Upper lobe of left lung (tissue), 6 donors: ENCODE data around the gene ZNF367. TPM values are rescaled to one million over a fixed set of nuclear protein-coding genes. Genes with fewer than 3 reads are reported as not detected.
A peak's percentile ranks its signal among the peaks of the same experiment; 100 is the strongest.

Experiments
- ATAC-seq, 2 donors: fragments of 200-7000 bp; cut with Tn5 transposase; one replicate each; pipeline ENCODE4 v1.9.1; 2022; ENCODE audit warnings: mild to moderate bottlenecking in 2 of 2, moderate library complexity in 2 of 2; ENCODE audit not compliant: low FRiP score in 2 of 2
- DNase-seq, 2 donors: peaks; one replicate each; pipeline ENCODE4 v3.0.0-alpha.2; 2019 to 2020
- H3K27ac ChIP-seq, 4 donors: fragments of 200-600 bp; sonication (generic); one replicate each; pipeline ENCODE4 v1.5.1; 2016 to 2019
- H3K27me3 ChIP-seq, 4 donors: fragments of 200-600 bp; sonication (generic); one replicate each; pipeline ENCODE4 v1.5.1; 2017 to 2019
- H3K36me3 ChIP-seq, 4 donors: fragments of 200-600 bp; sonication (generic); one replicate each; pipeline ENCODE4 v1.5.1; 2016 to 2019
- H3K4me1 ChIP-seq, 4 donors: fragments of 200-600 bp; sonication (generic); one replicate each; pipeline ENCODE4 v1.5.1; 2018 to 2019
- H3K4me3 ChIP-seq, 4 donors: fragments of 200-600 bp; sonication (generic); one replicate each; pipeline ENCODE4 v1.5.1; 2017 to 2019; ENCODE audit warnings: mild to moderate bottlenecking in 2 of 4, moderate library complexity in 1 of 4
- H3K9me3 ChIP-seq, 4 donors: fragments of 200-600 bp; sonication (generic); one replicate each; pipeline ENCODE4 v1.5.1; 2018 to 2019
- CTCF ChIP-seq, 6 experiments: fragments of 450-650 bp in 4 of 6; fragments of 200-600 bp in 2 of 6; sonication (generic) in 2 of 6; IDR thresholded peaks; one replicate each; pipeline ENCODE4 v1.5.1; 2016 to 2019; ENCODE audit warnings: antibody characterized with exemption in 6 of 6
- EP300 ChIP-seq, 4 donors: sonication (generic); formaldehyde crosslinking; IDR thresholded peaks; one replicate each; pipeline ENCODE4 v1.5.1; 2017; ENCODE audit warnings: antibody characterized with exemption in 4 of 4, control low read depth in 2 of 4
- POLR2A ChIP-seq, 4 donors: fragments of 450-650 bp; IDR thresholded peaks; one replicate each; pipeline ENCODE4 v1.5.1; 2016 to 2017; ENCODE audit warnings: antibody characterized with exemption in 4 of 4, mild to moderate bottlenecking in 2 of 4
- POLR2AphosphoS5 ChIP-seq, 2 donors: sonication (generic); formaldehyde crosslinking; IDR thresholded peaks; one replicate each; pipeline ENCODE4 v1.5.1; 2017; ENCODE audit warnings: antibody characterized with exemption in 2 of 2
- WGBS, 2 donors: methylation state at CpG; one replicate each; pipeline ENCODE4 v1.1.5; 2017 to 2018; 5-methylcytosine and 5-hydroxymethylcytosine counted together
- total RNA-seq, 6 donors: library from RNA; depleted of rRNA in 4 of 6; stranded (reverse); fragments of >200 nt in 4 of 6; gene quantifications; one replicate each; pipeline versions ENCODE4 v1.1.0 to v1.2.1, GENCODE V29; 2016 to 2021
- donor health status: DM: no; HTN: no; CAD: no; lungs with moderate emphysema.
- donor health status: DM: no; HTN: yes; CAD: no; lungs with severe emphysema.

ZNF367 gene
- total RNA-seq, 6 donors from 2014 or later = 0.59 to 2.6 (median 1.4) TPM

GRCh38 chr9:96430377-96430776 is 12.2 kb upstream of the ZNF367 start:
- no peak overlapping the region for H3K4me3 ChIP-seq
- no peak for TF ChIP-seq POLR2A (IDR thresholded peaks at IDR 0.05)
- TF ChIP-seq EP300 (IDR thresholded peaks at IDR 0.05) = no peak
- TF ChIP-seq POLR2AphosphoS5 (IDR thresholded peaks at IDR 0.05) = no peak
- TF ChIP-seq CTCF (IDR thresholded peaks at IDR 0.05) = no peak
- no peak for ATAC-seq
- H3K4me1 ChIP-seq = peaks cover 0 to 7% (median 4%) of the 10 kb centered on the region in 4 donors
- no peak for DNase-seq
- no peaks in the 10 kb centered on the region for H3K27me3 ChIP-seq
- no peak overlapping the region for H3K27ac ChIP-seq
- WGBS, 2 donors = 93 to 96% methylated on average over 2 of the region's 2 CpGs
- no peaks in the 10 kb centered on the region for H3K36me3 ChIP-seq
- no peaks in the 10 kb centered on the region for H3K9me3 ChIP-seq

- H3K27me3 ChIP-seq = no peaks in the 10 kb centered on the region
- no peaks in the 10 kb centered on the region for H3K9me3 ChIP-seq
- ATAC-seq (no peak), DNase-seq (no peak)
- H3K4me3 ChIP-seq = no peak overlapping the region
- H3K27ac ChIP-seq = no peak overlapping the region
- no peaks in the 10 kb centered on the region for H3K36me3 ChIP-seq
- TF ChIP-seq EP300 (IDR thresholded peaks at IDR 0.05) (no peak), POLR2AphosphoS5 (IDR thresholded peaks at IDR 0.05) (no peak), CTCF (IDR thresholded peaks at IDR 0.05) (no peak), POLR2A (IDR thresholded peaks at IDR 0.05) (no peak)
- H3K4me1 ChIP-seq = peaks cover 0 to 7% (median 4%) of the 10 kb centered on the region in 4 donors
Measured at GRCh38 chr9:96429732-96430131, 11.6 kb upstream of the ZNF367 start.

- WGBS, 2 donors = 51 to 55% methylated on average over 4 of the region's 4 CpGs
- Histone ChIP-seq H3K4me1 (peaks cover 5 to 10% (median 10%) of the 10 kb centered on the region in 4 donors), H3K27me3 (no peaks in the 10 kb centered on the region), H3K4me3 (no peak overlapping the region), H3K9me3 (no peaks in the 10 kb centered on the region), H3K36me3 (no peaks in the 10 kb centered on the region), H3K27ac (no peak overlapping the region)
- ATAC-seq (no peak), DNase-seq (peak in 1 of 2 donors; percentile 48)
- no peak for TF ChIP-seq CTCF (IDR thresholded peaks at IDR 0.05)
- no peak for TF ChIP-seq POLR2AphosphoS5 (IDR thresholded peaks at IDR 0.05)
- TF ChIP-seq EP300 (IDR thresholded peaks at IDR 0.05) = peak in 1 of 4 donors; percentile 34
- no peak for TF ChIP-seq POLR2A (IDR thresholded peaks at IDR 0.05)
Measured at GRCh38 chr9:96425500-96426169, 7.5 kb upstream of the ZNF367 start.

GRCh38 chr9:96423985-96424336 is 5.8 kb upstream of the ZNF367 start:
- no peak for DNase-seq

More at GRCh38 chr9:96423985-96424336, 5.8 kb upstream of the ZNF367 start:
- Histone ChIP-seq H3K4me1 (peaks cover 19 to 25% (median 22%) of the 10 kb centered on the region in 4 donors), H3K27me3 (no peaks in the 10 kb centered on the region), H3K36me3 (no peaks in the 10 kb centered on the region), H3K27ac (no peak overlapping the region), H3K4me3 (no peak overlapping the region), H3K9me3 (no peaks in the 10 kb centered on the region)
- TF ChIP-seq CTCF (IDR thresholded peaks at IDR 0.05) (no peak), POLR2A (IDR thresholded peaks at IDR 0.05) (no peak), EP300 (IDR thresholded peaks at IDR 0.05) (no peak), POLR2AphosphoS5 (IDR thresholded peaks at IDR 0.05) (no peak)
- 83 to 89% methylated on average over 6 of the region's 6 CpGs for WGBS, 2 donors
- ATAC-seq = no peak
